NK-92 (cell line): ENCODE results near the gene GAREM2.

Source experiments
- DNase-seq: peaks from one replicate; lab custom pipeline; 2025; ENCODE audit not compliant: unreplicated experiment; lab: John Stamatoyannopoulos, UW

Gene GAREM2

DNA sequence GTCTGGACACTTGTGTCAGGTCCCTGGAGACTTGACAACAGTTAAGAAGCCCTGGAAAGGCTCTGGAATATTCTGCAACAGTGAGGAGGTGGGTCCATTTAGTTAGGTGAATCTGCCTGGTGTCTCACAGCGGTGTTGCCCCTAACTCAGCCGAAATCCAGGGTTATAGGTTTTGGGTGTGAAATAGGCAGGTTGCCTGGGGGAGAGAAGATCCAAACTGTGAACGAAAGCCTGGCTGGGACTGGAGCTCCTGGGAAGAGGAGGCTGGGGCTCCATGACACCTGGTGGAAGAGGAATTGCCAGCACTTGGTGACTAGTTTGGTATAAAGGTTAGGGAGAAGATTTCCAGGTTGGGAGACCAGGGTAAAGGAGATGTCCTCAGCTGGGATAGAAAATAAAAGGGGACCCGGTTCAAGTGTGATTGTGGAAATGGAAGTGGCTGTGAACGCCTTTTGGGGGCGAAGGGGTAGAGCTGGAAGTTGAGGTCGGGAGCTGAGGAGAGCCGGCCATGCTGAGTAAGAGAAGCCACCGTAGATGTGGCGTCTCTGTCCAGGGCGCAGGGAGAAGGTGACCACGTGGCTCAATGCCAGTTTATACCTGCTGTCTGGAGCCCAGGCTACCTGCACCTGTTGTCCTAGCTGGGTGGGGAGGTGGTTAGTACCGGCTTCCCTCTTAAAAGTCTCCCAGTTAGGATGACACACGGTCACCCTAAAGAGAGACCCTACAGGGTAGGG is 3.0 kb upstream of the GAREM2 start:
- DNase-seq, result no peak

DNA sequence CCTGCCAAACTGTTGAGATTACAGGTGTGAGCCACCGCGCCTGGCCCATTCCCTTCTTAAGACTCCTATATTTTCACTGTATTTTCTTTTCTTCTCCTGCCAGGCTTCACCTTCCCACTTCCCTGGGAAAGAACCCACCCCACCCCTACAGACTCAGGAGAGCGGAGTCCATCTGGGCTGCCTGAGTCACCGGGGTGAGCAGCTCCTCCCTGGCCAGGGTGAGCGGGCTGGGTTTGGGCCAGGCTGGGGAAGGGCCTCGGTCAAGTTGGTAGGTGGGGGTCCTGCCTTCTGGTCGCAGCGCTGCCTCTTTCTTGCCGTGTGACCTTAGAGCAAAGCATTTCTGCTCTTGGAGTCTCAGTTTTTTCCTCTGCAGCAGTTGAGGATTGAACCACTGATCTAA is 2.1 kb upstream of the GAREM2 start:
- DNase-seq, result no peak

DNA sequence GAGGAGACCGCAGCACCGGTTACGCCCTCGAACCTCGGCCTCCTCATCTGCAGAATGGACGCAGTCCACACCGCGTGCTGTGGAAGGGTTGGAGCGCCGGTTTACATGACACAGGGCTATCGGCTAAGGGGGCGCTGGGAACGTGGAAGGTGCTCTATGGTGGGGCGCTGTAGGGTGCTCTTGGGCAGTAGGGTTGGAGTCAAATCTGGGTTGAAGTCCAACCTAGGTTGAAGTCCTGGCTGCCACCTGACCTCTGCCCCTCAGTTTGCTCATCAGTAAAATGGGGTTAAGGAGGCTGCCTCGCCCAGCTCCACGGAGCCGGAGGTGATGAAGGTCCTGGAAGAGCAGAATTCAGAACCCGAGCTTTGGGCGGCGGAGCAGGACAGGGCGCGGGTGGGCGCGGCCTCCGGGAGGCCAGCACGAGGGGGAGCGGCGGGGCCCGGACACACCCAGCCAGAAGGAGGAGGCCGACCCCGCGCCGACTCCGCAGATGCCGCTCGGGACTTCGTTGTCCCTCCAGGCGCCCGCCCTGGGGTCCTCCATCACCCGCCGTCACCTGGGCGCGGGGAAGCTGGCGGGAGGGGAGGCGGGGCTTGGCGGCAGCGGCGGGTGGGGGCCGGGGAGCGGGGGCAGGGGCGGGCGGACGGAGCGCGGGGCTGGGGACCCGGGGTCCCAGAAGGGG is 558 bp upstream of the GAREM2 start:
- DNase-seq, result no peak

DNA sequence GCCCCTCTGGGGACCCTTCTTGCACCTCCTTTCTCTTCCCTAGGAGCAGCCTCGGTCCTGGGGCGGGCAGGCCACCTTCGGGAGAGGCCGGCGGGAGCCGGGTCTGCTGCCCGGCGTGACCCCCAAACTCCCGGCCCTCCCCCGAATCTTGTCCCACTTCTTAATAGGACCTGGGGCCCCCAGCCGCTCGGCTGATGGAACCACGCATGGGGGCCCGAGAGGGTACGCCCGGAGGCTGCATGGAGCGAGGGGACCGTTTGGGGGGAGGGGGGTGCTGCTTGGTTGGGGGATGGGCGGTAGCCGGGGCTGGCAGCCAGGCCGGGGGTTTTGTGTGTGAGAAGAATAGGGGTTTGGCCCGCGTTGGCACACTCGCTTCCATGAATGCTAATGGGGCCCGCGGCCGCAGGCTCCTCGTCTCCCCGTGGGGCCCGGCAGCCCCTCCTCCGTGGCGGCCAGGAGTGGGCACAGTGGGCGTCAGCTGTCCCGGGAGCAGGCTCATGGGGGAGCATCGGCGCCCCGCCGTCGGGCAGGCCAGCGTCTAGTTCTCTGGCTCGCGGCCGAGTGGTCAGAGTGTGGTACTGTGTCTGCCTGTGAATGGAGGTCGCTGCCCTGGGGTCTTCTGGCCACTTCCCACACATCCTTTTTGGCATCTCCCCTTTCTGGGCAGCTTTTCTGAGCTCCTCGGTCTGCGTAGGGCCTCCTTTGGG is 1.0 kb downstream of the GAREM2 start:
- no peak for DNase-seq

DNA sequence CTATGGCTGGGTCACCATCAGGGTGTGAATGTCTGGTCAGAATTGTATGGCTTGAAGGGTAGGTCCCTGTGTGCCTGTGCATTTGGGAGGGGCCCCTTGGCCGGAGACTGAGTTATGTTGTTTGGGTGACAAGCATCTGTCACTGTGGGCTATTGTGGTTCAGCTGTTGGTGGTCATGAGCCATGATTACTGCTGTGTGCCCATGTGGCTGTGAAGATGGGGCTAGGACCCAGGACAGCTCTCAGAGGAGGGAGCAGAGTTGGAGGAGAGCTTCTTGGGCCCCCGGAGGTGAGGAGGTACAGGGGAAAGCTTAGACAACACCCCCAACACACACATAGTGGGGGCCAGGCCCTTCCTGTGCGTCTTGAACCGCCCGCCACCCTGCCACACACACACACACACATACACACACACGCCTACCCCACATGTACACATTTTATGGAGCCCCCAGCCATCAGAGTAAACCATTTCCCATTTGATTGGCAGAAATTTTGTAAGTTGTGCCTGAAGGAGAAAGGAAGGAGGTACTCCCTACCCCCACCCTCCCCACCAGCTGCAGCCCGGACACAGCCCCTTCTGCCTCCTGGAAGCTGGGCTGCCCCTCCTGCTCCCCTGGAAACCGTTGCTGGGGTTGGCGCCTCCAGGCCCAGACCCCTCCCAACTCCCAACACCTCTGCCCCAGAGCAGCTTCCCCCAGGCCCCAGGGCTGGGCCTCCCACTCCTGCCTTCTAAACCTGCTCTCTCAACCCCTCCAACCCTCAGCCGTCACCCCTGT is 2.0 kb downstream of the GAREM2 start:
- no peak for DNase-seq

DNA sequence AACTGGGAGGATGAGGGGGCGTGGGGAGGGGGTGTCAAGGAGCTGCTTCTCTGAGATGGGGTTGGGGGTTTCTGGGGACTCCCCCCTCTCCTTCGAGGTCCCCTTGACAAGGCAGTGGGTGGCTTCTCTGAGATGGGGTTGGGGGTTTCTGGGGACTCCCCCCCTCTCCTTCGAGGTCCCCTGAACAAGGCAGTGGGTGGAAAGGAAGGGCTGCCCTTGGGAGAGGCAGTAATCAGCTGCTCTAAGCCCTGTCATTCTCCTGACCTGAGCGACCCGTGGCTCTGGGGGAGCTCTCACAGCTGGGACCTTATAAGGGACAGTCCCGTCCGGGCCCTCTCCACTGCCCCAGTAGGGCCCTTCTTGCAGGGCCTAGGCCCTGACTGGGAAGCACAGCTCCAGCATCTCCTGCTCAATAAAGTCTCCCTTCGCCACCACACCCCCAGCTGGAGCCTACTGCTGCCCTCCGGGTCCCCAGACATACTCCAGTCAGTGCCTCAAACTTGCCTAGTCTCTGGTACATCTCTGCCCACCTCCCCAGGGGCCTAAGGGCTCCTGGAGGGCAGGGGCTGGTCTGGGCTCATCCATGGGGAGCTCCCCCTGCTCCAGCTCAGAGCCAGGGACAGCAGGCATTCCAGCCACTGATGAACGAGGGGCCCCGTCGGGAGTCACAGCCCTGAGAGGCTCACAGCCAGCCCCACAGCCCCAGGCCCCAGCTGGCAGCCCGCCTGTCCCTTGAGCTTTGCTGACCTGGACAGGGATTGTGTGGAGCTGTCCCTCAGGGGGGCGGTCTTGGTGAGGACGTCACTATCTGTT is 2.8 kb downstream of the GAREM2 start:
- DNase-seq, result no peak

DNA sequence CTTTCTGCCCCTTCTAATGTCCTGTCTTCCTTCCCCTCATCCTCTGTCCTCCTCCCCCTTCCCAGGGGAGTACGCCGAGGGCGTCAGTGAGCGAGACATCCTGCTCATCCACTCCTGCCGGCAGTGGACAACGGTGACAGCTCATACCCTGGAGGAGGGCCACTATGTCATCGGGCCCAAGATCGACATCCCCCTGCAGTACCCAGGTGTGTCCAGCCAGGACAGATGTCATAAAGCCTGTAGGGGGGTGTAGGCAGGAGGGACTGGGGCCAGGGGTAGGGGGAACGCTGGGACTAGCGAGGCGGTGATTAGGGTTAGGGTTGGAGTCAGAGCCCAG is 3.4 kb downstream of the GAREM2 start:
- no peak for DNase-seq

DNA sequence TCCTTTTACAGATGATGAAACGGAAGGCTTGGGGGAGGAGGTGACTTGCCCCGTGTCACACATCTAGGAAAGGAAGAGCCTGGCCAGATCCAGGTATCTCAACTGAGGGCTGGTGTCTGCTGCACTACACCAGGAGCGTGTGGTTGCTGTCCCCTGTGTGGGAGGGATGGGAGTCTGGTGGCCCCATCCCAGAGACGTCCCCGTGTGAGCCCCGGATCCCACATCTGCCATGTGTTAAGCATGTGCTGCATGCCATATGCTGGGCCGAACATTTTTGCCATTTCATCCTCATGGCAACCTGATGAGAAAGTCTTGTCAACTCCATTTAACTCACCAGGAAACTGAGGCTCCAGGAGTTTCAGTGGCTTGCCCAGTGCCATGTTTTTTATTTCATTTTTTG is 4.2 kb downstream of the GAREM2 start:
- no peak for DNase-seq

DNA sequence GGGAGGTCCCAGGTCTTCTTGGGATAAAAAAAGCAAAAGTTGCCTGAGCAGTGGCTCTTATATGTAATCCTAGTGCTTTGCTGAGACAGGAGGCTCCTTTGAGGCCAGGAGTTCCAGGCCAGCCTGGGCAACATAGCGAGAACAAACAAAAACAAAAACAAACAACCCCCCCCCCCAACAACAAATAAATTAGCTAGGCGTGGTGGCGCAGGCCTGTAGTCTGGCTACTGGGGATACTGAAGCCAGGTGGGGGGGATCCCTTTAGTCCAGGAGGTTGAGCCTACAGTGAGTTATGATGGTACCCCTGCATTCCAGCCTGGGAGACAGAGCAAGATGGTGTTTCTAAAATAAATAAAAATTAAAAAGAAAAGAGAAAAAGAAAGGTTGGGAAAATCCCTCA is 5.4 kb downstream of the GAREM2 start:
- no peak for DNase-seq

DNA sequence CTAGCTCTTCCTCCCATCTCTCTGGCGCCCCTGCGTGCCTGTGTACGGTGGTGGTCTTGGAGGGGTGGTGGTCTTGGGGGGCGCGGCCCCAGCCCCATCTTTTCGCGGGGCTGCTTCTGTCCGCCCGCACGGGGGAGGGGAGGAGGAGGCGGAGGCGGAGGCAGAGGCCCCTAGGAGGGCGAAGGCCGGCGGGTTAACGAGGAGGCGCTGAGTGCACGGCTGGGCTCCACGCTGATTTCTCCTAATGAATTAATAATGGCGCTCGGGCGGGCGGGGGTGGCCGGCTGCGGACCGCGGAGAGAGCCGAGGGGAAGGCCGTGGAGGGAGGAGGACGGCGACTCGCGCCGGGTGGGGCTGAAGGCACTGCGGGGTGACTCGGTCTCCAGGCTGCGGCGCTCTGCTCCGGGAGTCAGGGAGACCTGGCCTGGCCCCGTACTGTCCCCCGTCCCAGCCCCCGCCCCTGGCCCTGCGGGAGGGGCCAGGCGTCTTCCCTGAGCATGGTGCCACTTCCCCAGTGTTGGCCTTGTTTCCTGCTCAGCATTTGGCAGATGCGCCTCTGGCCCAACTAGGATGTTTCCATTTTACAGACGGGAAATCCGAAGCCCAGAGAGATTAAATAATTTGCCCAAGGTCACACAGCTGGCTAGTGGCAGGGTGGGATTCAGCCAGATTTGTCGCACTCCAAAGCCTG is 6.0 kb downstream of the GAREM2 start:
- no peak for DNase-seq

DNA sequence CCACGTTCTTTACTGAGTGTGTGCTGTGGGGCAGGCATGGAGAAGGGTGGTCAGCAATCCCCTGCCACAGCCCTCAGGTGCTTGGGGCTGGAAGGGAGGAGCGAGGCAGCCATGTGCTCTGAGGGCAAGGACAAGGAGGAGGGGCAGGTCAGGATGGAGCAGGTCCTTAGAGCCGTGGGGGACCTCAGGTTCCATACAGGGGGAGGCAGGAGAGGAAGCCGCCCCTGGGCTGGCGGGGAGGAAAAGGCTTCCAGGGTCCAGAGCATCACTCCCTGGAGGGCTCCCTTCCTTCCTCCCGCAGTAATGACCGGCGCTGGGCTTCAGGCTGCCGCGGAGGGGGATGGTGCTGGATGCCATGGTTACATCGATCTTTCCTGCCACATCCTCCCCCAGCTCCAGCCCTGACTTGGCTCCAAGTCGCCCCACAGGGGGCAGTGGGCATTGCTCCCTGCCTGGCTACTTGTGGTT is 6.6 kb downstream of the GAREM2 start:
- no peak for DNase-seq

DNA sequence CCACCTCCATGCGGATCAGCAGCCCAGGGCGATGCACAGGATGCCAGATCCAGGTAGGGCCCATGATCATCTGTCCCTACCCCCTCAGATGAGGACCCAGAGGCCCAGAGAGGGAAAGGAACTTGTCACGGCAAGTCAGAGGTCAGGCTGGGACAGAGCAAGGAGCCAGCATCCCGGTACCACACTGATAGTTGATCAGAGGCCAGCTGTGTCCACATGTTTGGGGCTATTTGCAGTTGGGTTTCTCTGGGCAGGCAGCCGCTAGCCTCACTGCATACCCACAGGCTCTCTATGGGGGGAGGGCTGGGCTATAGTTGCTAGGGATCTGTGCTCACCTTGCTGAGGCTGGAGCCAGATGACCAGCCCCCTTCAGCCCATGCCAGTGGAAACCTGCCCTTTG is 9.6 kb downstream of the GAREM2 start:
- DNase-seq, result no peak

DNA sequence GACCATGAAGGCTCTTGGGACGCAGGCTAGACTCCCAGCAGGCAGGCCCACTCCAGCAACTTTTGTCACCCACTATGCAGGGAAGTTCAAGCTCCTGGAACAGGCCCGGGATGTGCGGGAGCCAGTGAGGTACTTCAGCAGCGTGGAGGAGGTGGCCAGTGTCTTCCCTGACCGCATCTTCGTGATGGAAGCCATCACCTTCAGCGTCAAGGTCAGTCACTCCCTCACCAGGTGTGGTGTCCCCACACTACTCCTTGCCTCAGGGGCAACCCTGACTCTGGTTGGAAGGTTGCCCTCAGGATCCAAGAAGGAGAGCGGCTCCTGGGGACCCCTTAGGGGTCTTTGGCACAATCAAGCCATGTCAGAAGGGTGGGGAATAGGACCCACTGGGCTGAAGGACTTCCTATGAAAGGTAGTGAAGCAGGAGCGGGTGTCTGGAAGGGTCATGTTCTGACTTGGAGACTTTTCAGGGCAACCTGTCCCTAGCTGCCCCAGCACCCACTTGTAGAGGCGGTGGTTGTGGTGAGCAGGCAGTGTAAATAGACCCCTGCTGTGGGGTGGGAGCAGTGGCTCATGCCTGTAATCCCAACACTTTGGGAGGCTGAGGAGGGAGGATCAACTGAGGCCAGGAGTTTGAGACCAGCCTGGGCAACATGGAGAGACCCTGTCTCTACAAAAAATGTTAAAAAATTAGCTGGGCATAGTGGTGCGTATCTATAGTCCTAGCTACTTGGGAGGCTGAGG is 10.2 kb downstream of the GAREM2 start:
- DNase-seq, result no peak

DNA sequence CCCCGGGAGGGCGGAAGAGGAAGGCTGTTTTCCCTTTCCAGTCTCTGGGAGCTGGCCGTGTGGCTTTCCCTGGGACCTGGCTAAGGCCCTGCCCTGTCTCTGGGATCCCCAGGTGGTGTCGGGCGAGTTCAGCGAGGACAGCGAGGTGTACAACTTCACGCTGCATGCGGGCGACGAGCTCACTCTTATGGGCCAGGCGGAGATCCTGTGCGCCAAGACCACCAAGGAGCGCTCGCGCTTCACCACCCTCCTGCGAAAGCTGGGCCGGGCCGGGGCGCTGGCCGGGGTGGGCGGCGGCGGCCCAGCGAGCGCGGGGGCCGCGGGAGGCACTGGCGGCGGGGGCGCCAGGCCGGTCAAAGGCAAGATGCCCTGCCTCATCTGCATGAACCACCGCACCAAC is 11.2 kb downstream of the GAREM2 start:
- no peak for DNase-seq

DNA sequence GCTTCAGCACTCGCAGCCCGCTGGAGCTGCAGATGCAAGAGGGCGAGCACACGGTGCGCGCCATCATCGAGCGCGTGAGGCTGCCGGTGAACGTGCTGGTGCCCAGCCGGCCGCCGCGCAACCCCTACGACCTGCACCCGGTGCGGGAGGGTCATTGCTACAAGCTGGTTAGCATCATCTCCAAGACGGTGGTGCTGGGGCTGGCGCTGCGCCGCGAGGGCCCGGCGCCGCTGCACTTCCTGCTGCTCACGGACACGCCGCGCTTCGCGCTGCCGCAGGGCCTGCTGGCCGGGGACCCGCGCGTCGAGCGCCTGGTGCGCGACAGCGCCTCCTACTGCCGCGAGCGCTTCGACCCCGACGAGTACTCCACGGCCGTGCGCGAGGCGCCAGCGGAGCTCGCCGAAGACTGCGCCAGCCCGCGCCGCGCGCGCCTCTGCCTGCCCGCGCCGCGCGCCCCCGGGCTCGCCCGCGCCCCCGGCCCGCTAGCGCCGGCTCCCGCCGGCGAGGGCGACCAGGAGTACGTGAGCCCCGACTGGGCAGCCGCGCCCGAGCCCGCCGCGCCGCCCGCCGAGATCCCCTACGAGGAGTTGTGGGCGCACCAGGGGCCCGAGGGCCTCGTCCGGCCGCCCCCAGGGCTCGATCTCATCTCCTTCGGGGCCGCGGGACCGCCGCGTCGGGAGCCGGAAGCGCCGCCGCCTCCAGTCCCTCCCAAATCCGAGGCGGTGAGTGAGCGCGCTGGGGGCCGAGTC is 11.8 kb downstream of the GAREM2 start:
- DNase-seq, result no peak

DNA sequence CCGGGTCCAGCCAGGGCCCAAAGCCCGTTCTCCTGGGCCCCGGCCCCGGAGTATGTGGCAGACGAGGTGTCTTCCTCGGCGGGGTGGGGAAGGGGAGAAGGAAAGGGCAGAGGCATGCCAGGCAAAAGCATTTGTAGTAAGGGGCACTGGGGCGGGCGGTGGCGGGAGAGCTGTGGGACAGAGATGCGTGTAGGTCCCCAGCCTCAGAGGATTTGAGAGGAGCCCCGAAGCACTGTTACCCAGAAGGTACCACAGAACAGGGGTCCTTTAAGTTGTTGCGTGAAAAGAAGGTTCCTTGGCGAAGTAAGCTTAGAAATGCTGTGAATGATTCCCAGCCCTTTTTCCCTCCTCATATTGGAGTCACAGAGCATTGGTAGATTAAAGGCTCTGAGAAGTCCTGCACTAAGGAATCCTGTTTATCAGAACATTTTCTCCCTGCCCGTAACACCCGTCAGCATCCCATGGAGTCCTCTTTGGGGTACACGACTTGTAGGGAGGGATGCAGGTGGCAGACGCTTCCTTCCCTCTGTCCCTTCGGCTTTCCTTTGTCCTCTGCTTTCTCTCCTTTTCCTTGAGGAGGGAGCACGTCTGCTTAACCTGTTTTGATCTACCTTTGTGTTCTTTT is 12.5 kb downstream of the GAREM2 start:
- DNase-seq, result no peak

DNA sequence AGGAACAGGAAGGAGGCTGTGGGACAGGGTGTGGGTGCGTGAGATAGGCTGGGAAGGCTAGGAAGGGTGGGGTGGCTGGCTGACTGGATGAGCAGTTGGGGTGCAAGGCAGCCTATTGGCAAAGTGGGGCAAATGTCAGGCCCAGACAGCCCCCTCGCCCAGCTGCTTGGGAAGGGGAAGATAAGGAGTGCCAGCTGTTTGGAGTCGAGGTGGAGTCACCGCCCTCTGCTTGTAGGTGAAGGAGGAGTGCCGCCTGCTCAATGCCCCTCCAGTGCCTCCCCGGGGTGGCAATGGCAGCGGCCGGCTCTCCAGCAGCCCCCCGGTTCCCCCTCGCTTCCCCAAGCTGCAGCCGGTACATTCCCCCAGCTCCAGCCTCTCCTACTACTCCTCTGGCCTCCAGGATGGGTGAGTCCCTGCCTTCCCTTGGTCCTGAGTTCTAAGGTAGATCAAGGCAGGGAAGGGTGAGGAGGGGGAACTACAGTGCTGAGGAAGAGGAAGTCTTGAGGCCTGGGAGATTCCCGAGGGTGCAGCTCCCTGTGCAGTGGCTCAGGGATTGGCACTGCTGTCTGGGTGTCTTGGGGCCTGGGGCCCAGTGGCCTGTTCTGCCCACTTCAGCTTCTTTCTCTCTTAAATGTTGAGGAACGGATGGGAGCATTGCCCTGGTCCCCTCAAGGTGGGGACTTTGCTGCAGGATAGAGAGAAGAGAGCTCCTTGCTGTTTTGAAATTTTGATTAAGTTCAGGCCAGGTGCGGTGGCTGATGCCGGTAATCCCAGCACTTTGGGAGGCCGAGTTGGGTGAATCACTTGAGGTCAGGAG is 13.3 kb downstream of the GAREM2 start:
- DNase-seq, result no peak
